HL-60 (cell line): ENCODE measurements around the gene PIP5K1C.

Experiments
- DNase-seq, 2 experiments: peaks; one replicate each; pipeline ENCODE4 v3.0.0-alpha.2; 2010 to 2020; ENCODE audit warnings: low read depth in 1 of 2, low spot score in 1 of 2
- H3K27ac ChIP-seq: fragments of 250-450 bp; sonication (Bioruptor Pico); replicated peaks from 2 replicates; pipeline ENCODE4 v1.5.1; 2020; ENCODE audit warnings: mild to moderate bottlenecking, moderate library complexity
- H3K27me3 ChIP-seq: fragments of 250-450 bp; sonication (Bioruptor Pico); 2 replicates; pipeline ENCODE4 v1.5.1; 2021; ENCODE audit warnings: mild to moderate bottlenecking, moderate library complexity; ENCODE audit not compliant: insufficient read depth, poor library complexity, severe bottlenecking
- H3K4me3 ChIP-seq: replicated peaks from 2 replicates; pipeline ENCODE4 v1.5.1; 2011; ENCODE audit warnings: mild to moderate bottlenecking, control low read depth, low read length; ENCODE audit not compliant: insufficient read depth
- GABPA ChIP-seq: IDR thresholded peaks from 2 replicates; pipeline ENCODE4 v1.6.1; 2012; ENCODE audit warnings: low read depth
- POLR2AphosphoS5 ChIP-seq: IDR thresholded peaks from 2 replicates; pipeline ENCODE4 v1.6.1; 2012; ENCODE audit warnings: low read depth
- REST ChIP-seq: IDR thresholded peaks from 2 replicates; pipeline ENCODE4 v1.6.1; 2012; ENCODE audit warnings: low read depth; ENCODE audit not compliant: insufficient replicate concordance
- SPI1 ChIP-seq: IDR thresholded peaks from 2 replicates; pipeline ENCODE4 v1.6.1; 2012; ENCODE audit warnings: low read depth, mild to moderate bottlenecking, borderline replicate concordance
- TF ChIP-seq, protein P1 (sequence below): IDR thresholded peaks from one replicate; pipeline ENCODE4 v1.5.1; 2011; ENCODE audit warnings: low read length, control low read depth, inconsistent platforms; ENCODE audit not compliant: insufficient read depth

Gene PIP5K1C

GRCh38 chr19:3590991-3591659 is 109.1 kb downstream of the PIP5K1C start:
- H3K4me3 ChIP-seq = no peak overlapping the region
- H3K27me3 ChIP-seq = peaks cover 3% of the 10 kb centered on the region
- DNase-seq = no peak
- H3K27ac ChIP-seq = no peak overlapping the region
- TF ChIP-seq REST (peak; percentile 29), SPI1 (no peak)

DNA sequence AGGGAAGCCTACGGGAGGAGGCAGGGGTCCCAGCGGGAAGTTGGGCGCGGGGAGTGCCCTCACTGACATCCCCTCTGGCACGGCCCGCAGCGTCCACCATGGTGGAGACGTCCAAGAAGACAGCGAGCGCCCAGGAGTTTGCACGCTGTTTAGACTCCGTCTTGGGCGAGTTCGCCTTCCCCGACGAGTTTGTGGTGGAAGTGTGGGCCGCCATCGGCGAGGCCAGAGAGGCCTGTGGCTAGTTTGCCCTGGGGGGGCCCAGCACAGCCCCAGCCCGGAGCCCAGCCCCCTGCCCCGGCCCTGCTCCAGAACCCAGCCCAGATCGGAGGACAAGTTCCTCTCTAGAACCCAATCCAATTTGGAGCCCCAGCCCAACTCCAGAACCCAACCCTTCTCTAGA is 110.3 kb downstream of the PIP5K1C start:
- TF ChIP-seq SPI1 = no peak
- TF ChIP-seq POLR2AphosphoS5 = no peak
- no peak for TF ChIP-seq GABPA
- TF ChIP-seq, protein P1, sequence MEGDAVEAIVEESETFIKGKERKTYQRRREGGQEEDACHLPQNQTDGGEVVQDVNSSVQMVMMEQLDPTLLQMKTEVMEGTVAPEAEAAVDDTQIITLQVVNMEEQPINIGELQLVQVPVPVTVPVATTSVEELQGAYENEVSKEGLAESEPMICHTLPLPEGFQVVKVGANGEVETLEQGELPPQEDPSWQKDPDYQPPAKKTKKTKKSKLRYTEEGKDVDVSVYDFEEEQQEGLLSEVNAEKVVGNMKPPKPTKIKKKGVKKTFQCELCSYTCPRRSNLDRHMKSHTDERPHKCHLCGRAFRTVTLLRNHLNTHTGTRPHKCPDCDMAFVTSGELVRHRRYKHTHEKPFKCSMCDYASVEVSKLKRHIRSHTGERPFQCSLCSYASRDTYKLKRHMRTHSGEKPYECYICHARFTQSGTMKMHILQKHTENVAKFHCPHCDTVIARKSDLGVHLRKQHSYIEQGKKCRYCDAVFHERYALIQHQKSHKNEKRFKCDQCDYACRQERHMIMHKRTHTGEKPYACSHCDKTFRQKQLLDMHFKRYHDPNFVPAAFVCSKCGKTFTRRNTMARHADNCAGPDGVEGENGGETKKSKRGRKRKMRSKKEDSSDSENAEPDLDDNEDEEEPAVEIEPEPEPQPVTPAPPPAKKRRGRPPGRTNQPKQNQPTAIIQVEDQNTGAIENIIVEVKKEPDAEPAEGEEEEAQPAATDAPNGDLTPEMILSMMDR = no peak
- TF ChIP-seq REST = no peak
- DNase-seq = no peak
- Histone ChIP-seq H3K27ac (no peak overlapping the region), H3K27me3 (peaks cover 12% of the 10 kb centered on the region), H3K4me3 (no peak overlapping the region)

DNA sequence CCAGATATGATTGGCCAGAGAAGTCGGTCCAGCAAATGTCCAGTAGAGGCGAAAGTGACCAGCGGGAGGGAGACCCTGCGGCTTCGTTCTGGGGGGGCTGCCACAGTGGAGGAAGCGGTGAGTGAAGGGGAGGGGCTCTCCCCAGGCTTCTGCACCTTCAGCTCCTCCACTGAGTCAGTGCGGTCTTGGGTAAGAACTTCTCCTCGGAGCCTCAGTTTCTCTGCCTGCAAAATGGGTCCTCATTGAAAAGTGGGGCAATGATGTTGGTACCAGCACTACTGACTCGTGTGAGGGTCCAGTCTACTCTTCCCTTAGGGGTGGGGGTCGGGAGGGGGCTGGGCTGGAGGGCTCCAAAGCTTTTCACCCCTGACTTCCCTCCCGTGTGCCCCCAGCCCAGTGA is 110.8 kb downstream of the PIP5K1C start:
- Histone ChIP-seq H3K4me3 (no peak overlapping the region), H3K27me3 (peaks cover 12% of the 10 kb centered on the region), H3K27ac (no peak overlapping the region)
- no peak for DNase-seq
- TF ChIP-seq SPI1 (no peak), POLR2AphosphoS5 (no peak), REST (no peak), GABPA (no peak)
- TF ChIP-seq, protein P1 = no peak
